Measurements from ENCODE around the gene SLC9A1.

DNA sequence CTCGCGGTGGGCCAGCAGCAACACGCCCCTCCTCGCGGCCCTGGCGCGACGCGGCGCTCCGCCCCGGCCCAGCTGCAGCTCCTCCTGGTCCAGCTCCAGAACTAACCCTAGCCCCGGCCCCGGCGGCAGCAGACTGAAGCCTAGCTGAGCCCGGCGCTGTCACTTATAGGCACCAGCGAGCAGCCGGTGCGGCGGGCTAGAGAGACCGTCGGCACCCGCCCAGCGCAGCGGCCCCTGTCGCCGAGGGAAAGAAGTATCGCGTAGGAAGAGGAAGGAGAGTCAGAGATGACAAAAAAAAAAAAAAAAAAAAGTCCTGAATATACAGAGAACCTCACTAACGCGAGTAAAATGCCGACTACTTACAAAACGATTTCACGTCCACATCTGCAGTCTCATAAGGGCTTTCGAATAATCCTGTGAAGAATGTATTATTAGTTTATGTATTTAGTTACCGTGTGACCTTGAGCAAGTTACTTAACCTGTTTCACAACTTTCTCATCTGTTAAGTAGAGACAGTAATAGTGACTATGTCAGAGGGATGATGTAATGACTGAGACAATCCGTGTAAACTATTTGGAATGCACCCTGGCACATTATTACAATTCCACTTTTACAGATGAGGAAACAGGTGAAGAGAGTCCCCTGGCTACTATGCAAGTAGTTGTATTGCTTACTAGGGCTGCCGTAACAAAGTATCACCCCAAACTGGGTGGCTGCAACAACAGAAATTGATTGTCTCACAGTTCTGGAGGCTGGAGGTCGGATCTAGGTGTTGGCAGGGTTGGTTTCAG lies at the start of gene SLC9A1:
- TF ChIP-seq, protein P1, sequence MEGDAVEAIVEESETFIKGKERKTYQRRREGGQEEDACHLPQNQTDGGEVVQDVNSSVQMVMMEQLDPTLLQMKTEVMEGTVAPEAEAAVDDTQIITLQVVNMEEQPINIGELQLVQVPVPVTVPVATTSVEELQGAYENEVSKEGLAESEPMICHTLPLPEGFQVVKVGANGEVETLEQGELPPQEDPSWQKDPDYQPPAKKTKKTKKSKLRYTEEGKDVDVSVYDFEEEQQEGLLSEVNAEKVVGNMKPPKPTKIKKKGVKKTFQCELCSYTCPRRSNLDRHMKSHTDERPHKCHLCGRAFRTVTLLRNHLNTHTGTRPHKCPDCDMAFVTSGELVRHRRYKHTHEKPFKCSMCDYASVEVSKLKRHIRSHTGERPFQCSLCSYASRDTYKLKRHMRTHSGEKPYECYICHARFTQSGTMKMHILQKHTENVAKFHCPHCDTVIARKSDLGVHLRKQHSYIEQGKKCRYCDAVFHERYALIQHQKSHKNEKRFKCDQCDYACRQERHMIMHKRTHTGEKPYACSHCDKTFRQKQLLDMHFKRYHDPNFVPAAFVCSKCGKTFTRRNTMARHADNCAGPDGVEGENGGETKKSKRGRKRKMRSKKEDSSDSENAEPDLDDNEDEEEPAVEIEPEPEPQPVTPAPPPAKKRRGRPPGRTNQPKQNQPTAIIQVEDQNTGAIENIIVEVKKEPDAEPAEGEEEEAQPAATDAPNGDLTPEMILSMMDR (conservative IDR thresholded peaks at IDR 0.05; ENCODE audit: low read length), result peak; percentile 80
- TF ChIP-seq EZH2phosphoT487 (IDR thresholded peaks at IDR 0.05; ENCODE audit: borderline replicate concordance, low read depth, low read length), result no peak

Measured in OCI-LY7 (cell line).